Thoracic aorta (tissue), 2 donors: ENCODE measurements around the gene SOX6. TPM values are rescaled to one million over a fixed set of nuclear protein-coding genes. Genes with fewer than 3 reads are reported as not detected.

Source experiments
- ATAC-seq: fragments of 150-250 bp; one replicate; pipeline ENCODE4 v1.8.0; 2017; ENCODE audit warnings: low read depth; ENCODE audit not compliant: insufficient number of reproducible peaks, low FRiP score
- DNase-seq: peaks from one replicate; pipeline ENCODE4 v3.0.0-alpha.2; 2020; ENCODE audit warnings: low spot score
- H3K27ac ChIP-seq, 2 donors: fragments of 200-600 bp; sonication (generic); 1 replicate in 1 of 2; 2 replicates in 1 of 2; pipeline ENCODE4 v1.5.1; 2016; ENCODE audit warnings: mild to moderate bottlenecking in 2 of 2, moderate library complexity in 2 of 2
- H3K27me3 ChIP-seq: fragments of 200-600 bp; sonication (generic); replicated peaks from 2 replicates; pipeline ENCODE4 v1.6.0; 2016; ENCODE audit warnings: mild to moderate bottlenecking; ENCODE audit not compliant: insufficient read depth
- H3K36me3 ChIP-seq: fragments of 200-600 bp; sonication (generic); one replicate; pipeline ENCODE4 v1.5.1; 2016
- H3K4me1 ChIP-seq, 2 donors: fragments of 200-600 bp; sonication (generic); 1 replicate in 1 of 2; 2 replicates in 1 of 2; pipeline versions ENCODE4 v1.5.1 to v1.6.0; 2016; ENCODE audit warnings: low read depth in 2 of 2, mild to moderate bottlenecking in 1 of 2; ENCODE audit not compliant: control insufficient read depth in 1 of 2
- H3K4me3 ChIP-seq: fragments of 200-600 bp; sonication (generic); 2 replicates; pipeline ENCODE4 v1.5.1; 2016; ENCODE audit warnings: mild to moderate bottlenecking
- H3K9me3 ChIP-seq: fragments of 200-600 bp; sonication (generic); 2 replicates; pipeline ENCODE4 v1.5.1; 2016
- total RNA-seq, 2 donors: library from RNA; depleted of rRNA; stranded (reverse); fragments of >200 nt; gene quantifications; one replicate each; pipeline versions ENCODE4 v1.1.0 to v1.2.3, GENCODE V29; 2016
- TF ChIP-seq, protein P1 (sequence below): fragments of 200-600 bp; sonication (generic); IDR thresholded peaks from one replicate; pipeline ENCODE4 v1.5.1; 2019; ENCODE audit warnings: antibody characterized with exemption

SOX6 gene
- total RNA-seq, 2 donors from 2014 or later: 0.27 to 0.56 TPM

DNA sequence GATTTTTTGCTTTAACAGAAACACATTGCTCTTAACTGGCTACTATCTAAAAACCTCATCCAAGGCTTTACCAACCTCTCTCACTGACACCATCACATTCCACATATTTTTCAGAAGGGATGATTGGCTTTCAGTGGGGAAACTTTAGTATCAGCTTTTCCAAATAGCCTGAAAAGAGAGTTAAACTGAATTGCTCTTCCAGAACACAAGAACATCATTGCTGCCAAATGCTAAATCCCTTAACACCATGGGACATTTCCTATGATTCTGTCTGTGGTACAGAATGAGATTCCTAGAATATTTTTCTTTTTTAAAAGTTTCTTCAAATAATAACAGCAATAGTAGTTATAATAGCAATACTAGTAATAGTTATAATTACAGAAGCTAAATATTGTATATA is 45.4 kb downstream of the SOX6 start:
- DNase-seq: no peak
- ATAC-seq: no peak
- no peak overlapping the region for H3K27ac ChIP-seq
- no peaks in the 10 kb centered on the region for H3K9me3 ChIP-seq
- no peaks in the 10 kb centered on the region for H3K4me1 ChIP-seq
- no peaks in the 10 kb centered on the region for H3K27me3 ChIP-seq
- H3K4me3 ChIP-seq: no peak overlapping the region
- H3K36me3 ChIP-seq: no peaks in the 10 kb centered on the region
- TF ChIP-seq, protein P1, sequence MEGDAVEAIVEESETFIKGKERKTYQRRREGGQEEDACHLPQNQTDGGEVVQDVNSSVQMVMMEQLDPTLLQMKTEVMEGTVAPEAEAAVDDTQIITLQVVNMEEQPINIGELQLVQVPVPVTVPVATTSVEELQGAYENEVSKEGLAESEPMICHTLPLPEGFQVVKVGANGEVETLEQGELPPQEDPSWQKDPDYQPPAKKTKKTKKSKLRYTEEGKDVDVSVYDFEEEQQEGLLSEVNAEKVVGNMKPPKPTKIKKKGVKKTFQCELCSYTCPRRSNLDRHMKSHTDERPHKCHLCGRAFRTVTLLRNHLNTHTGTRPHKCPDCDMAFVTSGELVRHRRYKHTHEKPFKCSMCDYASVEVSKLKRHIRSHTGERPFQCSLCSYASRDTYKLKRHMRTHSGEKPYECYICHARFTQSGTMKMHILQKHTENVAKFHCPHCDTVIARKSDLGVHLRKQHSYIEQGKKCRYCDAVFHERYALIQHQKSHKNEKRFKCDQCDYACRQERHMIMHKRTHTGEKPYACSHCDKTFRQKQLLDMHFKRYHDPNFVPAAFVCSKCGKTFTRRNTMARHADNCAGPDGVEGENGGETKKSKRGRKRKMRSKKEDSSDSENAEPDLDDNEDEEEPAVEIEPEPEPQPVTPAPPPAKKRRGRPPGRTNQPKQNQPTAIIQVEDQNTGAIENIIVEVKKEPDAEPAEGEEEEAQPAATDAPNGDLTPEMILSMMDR: no peak

DNA sequence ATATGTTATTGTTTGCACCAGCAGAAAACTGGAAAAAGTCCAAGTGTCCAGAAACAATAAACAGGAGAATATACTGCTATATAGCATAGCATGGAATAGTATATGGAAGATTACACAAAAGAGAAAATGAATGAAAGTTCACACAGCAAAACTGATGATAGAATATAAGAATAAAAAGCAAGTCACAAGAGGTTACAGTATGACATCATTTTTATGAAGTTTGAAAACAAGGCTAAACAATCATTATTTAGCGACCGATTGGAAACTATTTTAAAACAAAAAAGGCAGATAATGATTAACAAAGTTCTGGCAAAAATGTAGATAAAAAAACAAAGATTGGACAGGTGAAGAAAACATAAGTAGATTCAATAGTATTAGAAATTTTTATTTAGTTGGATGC is 47.1 kb downstream of the SOX6 start:
- Histone ChIP-seq H3K27ac (no peak overlapping the region), H3K4me3 (no peak overlapping the region), H3K27me3 (no peaks in the 10 kb centered on the region), H3K36me3 (no peaks in the 10 kb centered on the region), H3K4me1 (no peaks in the 10 kb centered on the region), H3K9me3 (no peaks in the 10 kb centered on the region)
- ATAC-seq (no peak), DNase-seq (no peak)
- TF ChIP-seq, protein P1: no peak

GRCh38 chr11:16301462-16301861 is 54.9 kb downstream of the SOX6 start:
- Histone ChIP-seq H3K36me3 (no peaks in the 10 kb centered on the region), H3K4me3 (no peak overlapping the region), H3K9me3 (no peaks in the 10 kb centered on the region), H3K27me3 (no peaks in the 10 kb centered on the region), H3K27ac (no peak overlapping the region), H3K4me1 (no peaks in the 10 kb centered on the region)
- ATAC-seq (no peak), DNase-seq (no peak)
- TF ChIP-seq, protein P1: no peak

- H3K27me3 ChIP-seq: no peaks in the 10 kb centered on the region
- TF ChIP-seq, protein P1: no peak
- no peak overlapping the region for H3K27ac ChIP-seq
- DNase-seq (no peak), ATAC-seq (no peak)
- no peaks in the 10 kb centered on the region for H3K36me3 ChIP-seq
- H3K9me3 ChIP-seq: no peaks in the 10 kb centered on the region
- H3K4me1 ChIP-seq: no peaks in the 10 kb centered on the region
- no peak overlapping the region for H3K4me3 ChIP-seq
Measured at GRCh38 chr11:16299884-16300782, 56.2 kb downstream of the SOX6 start.

GRCh38 chr11:16299390-16299789 is 57.0 kb downstream of the SOX6 start:
- TF ChIP-seq, protein P1: no peak
- no peaks in the 10 kb centered on the region for H3K27me3 ChIP-seq
- no peaks in the 10 kb centered on the region for H3K36me3 ChIP-seq
- ATAC-seq (no peak), DNase-seq (no peak)
- H3K9me3 ChIP-seq: no peaks in the 10 kb centered on the region
- H3K27ac ChIP-seq: no peak overlapping the region
- no peak overlapping the region for H3K4me3 ChIP-seq
- H3K4me1 ChIP-seq: no peaks in the 10 kb centered on the region
